GM20431 (cell line): ENCODE measurements around the gene TAF11L8.
"Not testable (repeated sequence)": the region's sequence is repeated elsewhere in the genome, so short reads cannot be mapped to it uniquely, and the experiment has no call there.

Source experiments
- in situ Hi-C: fragments of 300-500 bp; cut with MseI, MboI; formaldehyde crosslinking; loops from one replicate; pipeline ENCODE4 v1.15.0; 2020; ENCODE audit warnings: low sequenced_read_pairs; ENCODE audit not compliant: unreplicated experiment

Gene TAF11L8

GRCh38 chr5:17590860-17591259, at the start of gene TAF11L8:
TAF11L8 (minus strand) TSS chr5:17590960.
- in situ Hi-C loops: not testable (repeated sequence)

- in situ Hi-C loops: no loop called here
These were observed 43.4 kb upstream of the TAF11L8 start, which contains the start of gene TAF11L14 for GRCh38 chr5:17634160-17634559. TAF11L14 (plus strand) TSS chr5:17634460.

- in situ Hi-C loops: not testable (repeated sequence)
These were observed 41.0 kb upstream of the TAF11L8 start, which contains the start of gene TAF11L13 for GRCh38 chr5:17631788-17632187. TAF11L13 (plus strand) TSS chr5:17632088.

GRCh38 chr5:17625686-17626085, 34.9 kb upstream of the TAF11L8 start:
- in situ Hi-C loops: no loop called here

- in situ Hi-C loops: no loop called here
These were observed 29.9 kb upstream of the TAF11L8 start for GRCh38 chr5:17620627-17621026.

GRCh38 chr5:17619354-17619753, 28.6 kb upstream of the TAF11L8 start:
- in situ Hi-C loops: no loop called here

GRCh38 chr5:17614872-17615605, 24.3 kb upstream of the TAF11L8 start:
- in situ Hi-C loops: no loop called here

GRCh38 chr5:17610092-17610491, 19.3 kb upstream of the TAF11L8 start, which contains the start of gene TAF11L12:
TAF11L12 (plus strand) TSS chr5:17610392.
- in situ Hi-C loops: not testable (repeated sequence)

- in situ Hi-C loops: not testable (repeated sequence)
These were observed 16.7 kb upstream of the TAF11L8 start for GRCh38 chr5:17607461-17607860.

GRCh38 chr5:17604951-17605350, 14.2 kb upstream of the TAF11L8 start:
- in situ Hi-C loops: no loop called here

- in situ Hi-C loops: not testable (repeated sequence)
These were observed 13.1 kb upstream of the TAF11L8 start, which contains the start of gene TAF11L11 for GRCh38 chr5:17603880-17604279. TAF11L11 (plus strand) TSS chr5:17604183.

GRCh38 chr5:17597728-17598127, 7.0 kb upstream of the TAF11L8 start, which contains the start of gene TAF11L10:
TAF11L10 (minus strand) TSS chr5:17597828.
- in situ Hi-C loops: not testable (repeated sequence)

- in situ Hi-C loops: not testable (repeated sequence)
These were observed 3.5 kb upstream of the TAF11L8 start, which contains the start of gene TAF11L9 for GRCh38 chr5:17594255-17594654. TAF11L9 (minus strand) TSS chr5:17594394.

- in situ Hi-C loops: not testable (repeated sequence)
These were observed 5.1 kb downstream of the TAF11L8 start, which contains the start of gene TAF11L7 for GRCh38 chr5:17585658-17586057. TAF11L7 (minus strand) TSS chr5:17585758.
